HG03575 (cell line): ENCODE measurements around the gene CYP1B1.
"Not testable (repeated sequence)": the region's sequence is repeated elsewhere in the genome, so short reads cannot be mapped to it uniquely, and the experiment has no call there.

Experiments used
- ATAC-seq: cut with Tn5 transposase; IDR thresholded peaks from one replicate; pipeline ENCODE4 v1.9.1; 2021; ENCODE audit not compliant: unreplicated experiment, insufficient number of reproducible peaks, low FRiP score; ENCODE audit errors: extremely low read depth

The CYP1B1 gene

DNA sequence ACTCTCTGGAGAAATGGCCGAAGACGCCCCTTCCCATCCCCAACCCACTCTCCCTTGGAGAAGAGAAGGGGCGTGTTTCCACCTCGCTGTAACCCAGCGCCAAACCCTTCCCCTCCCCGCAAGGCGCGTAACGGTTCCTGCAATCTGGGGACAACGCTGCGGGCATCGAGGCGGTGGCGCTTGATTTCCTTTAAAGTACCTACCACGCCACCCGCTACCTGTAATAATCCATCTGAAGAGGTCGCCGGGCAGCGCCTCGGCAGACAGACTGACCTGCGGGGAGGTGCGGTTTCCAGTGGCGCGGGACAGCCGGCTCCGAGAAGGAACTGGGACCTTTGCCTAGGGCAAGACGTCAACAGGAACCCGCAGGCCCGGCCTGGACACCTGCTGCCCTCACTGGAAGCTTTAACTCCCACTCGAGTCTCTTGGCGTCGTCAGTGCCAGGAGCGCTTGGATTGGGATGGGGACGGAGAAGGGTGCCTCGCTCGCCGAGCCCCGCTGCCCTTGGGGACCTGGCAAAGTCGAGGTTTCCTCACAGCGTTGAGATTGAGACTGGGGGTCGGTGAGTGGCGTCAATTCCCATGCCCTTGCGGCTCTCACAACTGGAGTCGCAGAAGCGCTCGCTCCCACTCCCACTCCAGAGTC is at the start of gene CYP1B1:
Gene CYP1B1 (minus strand): TSS at position 645 of the 645 bp plus-strand sequence. CDS start 763 bp downstream, outside the sequence.
- no peak for ATAC-seq

DNA sequence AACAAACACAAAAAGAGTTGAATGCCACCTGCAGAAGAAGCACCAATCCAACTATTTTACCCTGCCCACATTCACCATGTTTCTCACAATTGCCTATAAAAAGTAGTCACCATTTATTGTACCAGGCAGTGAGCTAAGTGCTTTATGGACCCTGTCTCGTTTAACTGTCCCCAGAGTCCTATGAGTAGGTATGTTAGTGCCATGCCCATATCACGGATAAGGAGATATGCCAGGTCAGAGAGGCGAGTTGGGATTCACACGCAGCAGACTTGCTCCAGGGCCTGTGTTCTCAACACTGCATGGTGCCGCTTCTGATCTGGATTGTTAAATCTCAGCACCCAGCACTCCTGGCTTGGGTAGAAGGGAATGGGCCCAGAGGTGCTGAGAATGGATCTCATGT is 49.1 kb upstream of the CYP1B1 start:
- ATAC-seq, result no peak

DNA sequence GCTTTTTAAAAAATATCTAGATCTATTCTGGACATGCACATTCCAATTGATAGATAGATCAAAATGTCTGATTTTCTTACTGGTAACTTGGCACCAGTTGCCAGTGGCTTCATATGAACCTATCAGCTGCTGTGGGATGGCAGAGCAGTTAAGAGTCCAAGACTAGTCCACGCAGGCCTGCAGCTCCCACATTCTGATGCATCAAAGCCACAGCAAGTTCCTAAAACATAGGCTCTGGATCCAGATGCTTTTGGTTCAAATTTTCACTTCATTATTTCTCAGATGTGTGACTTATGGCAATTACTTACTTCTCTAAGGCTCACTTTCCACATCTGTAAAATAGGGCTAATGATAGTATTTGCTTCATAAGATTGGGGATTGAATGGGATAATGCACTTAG is 48.0 kb upstream of the CYP1B1 start:
- no peak for ATAC-seq

DNA sequence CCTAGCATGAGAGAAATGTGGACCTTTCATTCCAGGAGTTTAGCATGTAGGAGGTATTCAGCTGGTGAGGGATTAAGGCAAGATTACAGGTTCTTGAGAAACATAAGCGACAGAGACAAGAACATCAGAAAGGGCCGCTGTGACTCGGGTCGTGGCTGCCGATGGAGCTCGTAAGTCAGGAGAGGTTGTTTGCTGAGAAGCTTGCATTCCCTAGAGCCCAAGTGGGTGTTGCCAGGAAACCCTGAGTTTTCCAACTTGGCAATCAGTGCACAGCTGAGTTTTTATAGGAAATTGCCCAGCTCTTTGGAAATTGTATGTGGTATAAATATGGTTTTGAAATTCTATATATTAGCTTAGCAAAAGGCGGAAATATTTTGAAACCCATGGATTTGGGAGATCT is 46.4 kb upstream of the CYP1B1 start:
- ATAC-seq, result no peak

DNA sequence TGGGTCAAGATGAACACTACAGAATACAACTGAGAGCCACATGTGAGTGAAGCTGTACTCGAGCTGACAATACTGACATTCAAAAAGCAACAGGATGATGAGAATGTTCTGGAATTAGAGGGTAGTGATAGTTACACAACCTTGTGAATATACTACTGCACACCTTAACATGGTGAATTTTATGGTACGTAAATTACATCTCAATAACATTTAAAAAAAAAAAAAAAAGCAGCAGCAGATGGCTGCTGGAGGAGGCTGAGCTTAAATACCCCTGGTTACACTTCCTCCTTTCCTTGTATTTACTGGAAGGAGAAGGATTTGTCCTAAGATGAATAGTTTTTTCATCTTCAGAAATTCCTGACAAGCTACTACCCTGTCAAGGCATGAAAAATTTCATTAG is 45.5 kb upstream of the CYP1B1 start:
- no peak for ATAC-seq

DNA sequence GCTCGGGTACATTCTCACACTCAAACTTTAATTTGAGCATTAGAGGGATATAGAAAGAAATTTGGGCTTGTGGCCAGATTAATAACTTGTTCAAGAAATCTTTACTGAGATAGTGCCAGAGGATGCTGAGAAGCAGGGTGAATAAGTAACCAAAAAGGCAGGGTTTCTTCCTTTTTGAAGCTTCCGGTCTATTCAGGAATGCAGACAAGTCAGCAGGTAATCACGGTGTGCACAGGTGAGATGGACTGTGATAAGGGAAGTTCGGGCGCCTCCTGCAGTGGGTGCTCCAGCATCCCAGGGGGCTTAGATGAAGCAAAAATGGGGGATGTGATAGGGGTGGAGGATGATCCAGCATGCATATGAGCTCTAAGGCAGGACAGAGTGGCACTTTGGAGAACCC is 44.9 kb upstream of the CYP1B1 start:
- ATAC-seq, result no peak

DNA sequence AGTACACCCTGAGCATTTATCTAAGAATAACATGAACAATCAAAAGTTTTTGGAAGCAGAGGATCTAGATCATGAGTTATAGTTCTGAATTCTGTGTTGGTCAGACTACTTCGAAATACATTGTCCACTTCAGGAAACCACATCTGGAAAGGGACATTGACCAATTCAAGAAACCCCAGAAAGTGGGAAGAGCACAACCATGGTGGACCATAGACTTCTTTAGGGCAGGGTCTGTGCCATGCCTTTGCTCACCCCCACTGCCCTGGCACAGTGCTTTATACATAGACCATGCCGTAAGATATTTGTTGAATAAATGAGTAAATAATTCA is 44.3 kb upstream of the CYP1B1 start:
- ATAC-seq, result no peak

DNA sequence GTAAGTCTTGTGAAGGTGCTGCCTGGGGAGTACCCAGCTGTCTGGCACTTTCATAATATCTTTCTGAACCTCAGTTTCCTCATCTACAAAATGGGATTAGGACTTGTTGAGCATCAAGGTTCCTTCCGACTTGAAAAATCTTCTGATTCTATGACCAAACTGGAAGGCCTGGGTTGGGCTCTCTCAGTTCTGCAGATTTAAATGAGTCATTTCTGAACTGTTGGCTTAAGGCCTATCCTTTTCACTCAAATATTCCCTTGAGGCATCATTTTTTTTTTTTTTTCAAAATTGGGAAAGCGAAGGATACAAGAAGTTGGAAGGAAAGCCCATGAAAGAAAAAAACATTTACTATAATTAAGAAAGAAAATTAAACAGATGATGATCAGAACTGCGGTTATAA is 40.8 kb upstream of the CYP1B1 start:
- ATAC-seq, result no peak

DNA sequence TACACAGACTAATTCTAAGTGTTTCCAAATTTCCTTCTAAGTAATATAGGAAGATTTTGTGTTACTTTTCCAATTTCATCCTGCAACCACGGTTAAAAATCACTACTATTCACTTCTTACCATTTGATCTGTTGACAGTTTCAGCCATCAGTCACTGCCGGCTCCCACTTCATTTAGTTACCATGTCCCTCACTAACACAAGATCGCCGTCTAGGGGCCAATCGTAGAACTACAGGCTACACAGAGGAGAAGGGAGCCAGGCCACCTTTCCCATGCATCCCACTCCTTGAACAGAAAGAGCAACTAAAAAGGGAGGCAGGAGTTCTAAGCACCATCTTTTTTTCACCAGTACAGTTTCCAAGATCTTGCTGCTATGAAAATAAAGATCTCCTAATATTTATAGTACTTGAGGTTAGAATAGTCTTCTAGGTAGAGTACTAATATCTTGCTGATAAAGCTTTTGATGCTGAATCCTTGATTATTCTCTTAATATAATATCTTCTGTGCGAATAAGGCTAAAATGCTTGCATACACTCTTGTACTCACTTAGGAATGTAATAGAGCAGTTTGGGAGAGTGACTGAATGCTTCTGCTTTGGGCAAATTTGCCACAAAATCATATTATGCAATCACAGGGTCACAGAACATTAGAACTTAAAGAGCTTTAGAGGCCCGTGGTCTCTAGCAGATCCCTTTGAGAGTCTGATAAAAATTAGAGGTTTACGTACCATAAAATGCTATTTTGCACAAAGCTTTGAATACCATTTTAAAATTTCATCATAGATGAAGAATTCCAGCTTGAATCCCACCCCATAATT is 39.5 kb upstream of the CYP1B1 start:
- no peak for ATAC-seq

DNA sequence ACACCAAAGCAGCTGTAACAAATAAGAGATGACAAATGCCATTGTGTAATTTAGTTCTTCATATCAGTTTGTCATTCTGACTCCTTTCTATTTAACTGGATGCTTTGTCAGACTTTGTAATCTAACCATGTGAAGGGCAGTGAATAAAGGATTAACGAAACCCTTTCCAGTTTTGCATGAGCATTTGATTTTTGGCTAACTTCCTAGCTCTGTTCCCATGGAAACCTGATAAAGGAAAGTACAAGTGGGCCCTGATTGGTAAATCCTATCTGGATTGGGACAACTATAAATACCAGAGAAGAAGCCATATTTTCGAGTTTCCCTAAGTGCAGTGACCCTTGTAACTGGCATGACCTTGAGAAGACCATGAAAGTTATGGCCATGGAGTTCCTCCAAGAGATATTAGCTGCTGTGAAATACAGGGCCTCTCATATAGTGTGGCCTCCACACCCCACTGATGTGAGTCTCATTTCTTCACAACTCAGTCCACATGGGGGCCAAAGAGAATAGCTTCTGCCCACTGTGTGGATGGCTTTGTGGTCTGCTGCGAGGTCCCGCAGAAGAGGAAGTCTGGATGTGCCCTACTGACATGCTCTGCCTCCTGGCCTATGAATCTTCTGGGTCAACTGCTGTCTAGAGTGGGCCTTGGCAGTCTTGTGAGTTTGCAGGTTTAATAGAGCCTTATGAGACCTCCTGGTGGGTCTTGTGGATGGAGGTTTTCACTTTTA is 38.2 kb upstream of the CYP1B1 start:
- ATAC-seq, result no peak

DNA sequence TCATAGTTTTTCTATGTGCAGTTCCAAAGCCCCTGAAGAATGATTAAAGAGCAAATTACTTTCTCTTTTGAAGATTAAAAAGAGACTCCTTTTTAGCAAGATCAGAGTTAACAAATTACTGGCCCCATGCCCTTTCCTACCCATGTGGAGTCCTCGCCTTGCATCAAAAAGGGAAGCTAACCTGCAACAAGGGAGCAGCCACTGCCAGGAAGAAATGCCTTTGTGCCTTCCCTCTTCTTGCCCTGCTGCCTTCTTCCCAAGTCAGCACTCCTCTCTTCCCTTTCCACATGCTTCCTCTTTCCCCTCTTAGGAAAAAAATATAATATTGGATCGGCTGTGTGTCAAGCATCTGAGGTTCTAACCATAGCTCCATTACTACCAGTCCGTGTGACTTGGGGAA is 37.1 kb upstream of the CYP1B1 start:
- ATAC-seq, result no peak

DNA sequence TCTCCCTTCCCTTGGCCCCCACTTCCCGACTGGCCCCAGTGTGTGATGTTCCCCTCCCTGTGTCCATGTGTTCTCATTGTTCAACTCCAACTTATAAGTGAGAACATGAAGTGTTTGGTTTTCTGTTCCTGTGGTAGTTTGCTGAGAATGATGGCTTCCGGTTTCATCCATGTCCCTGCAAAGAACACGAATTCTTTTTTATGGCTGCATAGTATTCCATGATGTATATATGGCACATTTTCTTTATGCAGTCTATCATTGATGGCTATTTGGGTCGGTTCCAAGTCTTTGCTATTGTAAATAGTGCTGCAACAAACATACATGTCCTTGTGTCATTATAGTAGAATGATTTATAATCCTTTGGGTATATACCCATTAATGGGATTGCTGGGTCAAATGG is 35.4 kb upstream of the CYP1B1 start:
- not testable (repeated sequence) for ATAC-seq

DNA sequence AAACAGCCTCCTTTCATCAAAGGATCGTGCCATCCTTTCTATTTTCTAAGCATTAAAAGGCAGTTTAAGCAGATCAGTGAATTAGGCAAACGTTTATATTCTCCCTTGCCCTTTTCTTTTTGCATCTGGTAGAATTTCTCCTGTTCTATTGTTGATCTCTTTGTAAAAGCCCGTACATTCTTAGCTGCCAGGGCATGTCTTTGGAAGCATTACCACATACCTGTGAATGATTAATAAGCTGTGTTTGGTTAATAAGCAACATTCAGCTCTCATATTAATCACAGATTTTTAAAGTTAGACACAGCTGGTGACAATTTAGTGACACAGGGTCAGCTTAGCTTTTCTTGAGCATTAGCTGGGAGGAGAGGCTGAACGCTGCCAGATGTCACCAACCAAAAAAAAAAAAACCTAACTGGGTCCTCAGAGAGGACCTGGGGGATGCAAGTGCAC is 33.8 kb upstream of the CYP1B1 start:
- ATAC-seq, result no peak

DNA sequence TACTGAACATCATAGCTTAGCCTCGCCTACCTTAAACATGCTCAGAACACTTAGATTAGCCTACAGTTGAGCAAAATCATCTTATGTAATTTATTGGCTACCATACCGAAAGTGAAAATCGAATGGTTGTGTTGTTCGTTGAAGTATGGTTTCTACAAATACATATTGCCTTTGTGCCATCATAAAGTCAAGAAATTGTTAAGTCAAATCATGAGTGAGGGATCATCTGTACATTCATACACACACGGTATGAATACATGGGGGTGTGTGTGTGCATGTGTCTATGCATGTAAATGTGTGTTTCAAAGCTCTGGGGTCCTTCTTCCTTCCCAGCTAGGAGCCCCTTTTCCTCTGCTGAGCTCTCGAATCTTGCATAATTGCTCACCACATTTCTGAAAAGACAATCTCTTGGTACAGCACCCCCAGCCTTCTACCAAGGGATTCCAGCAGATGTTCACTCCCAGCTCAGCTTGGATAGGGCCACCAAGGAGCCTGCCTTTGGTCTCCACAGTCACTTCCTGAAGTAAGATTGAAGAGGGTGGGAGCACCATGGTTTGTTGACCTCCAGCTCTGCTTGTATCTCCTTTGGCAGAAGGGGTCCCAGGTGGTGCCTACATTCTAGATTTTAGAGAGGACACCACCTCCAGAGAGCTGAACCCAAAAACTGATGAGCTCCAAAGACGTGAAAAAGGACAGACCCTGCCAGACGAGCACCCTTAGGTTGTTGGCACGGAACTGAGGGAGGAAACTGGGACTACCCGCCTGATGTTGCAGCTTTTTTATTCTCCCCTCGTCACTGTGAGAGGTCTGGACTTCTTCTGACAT is 33.2 kb upstream of the CYP1B1 start:
- ATAC-seq, result no peak

DNA sequence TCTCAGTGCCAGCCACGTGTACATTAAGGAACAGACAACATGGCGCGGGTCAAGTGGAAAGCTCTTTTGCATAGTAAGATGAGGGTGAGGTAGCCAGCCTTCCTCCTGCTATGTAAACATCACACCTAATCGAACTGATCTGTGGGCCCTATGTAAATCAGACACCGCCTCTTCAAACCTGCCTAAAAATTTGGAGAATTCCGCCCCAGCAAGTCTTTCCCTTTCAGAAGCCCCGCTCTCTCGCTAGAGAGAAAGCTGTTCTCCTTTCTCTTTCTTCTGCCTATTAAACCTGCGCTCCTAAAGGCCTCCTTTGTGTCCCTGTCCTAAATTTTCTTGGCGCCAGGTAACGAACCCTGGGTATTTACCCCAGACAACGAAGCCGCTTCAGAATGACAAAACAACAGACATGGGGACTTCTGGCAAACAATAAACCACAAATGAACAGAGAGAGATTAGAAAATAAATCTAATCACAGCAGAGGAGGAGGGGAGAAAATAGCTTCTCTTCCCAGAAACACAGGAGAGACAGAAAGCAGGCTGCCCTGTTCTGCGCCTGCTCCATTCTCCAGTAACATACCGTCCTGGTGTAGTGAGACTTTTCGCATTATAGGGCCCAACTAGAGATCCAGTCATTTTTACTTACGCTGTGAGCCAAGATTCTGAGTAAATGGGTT is 31.9 kb upstream of the CYP1B1 start:
- ATAC-seq, result no peak

DNA sequence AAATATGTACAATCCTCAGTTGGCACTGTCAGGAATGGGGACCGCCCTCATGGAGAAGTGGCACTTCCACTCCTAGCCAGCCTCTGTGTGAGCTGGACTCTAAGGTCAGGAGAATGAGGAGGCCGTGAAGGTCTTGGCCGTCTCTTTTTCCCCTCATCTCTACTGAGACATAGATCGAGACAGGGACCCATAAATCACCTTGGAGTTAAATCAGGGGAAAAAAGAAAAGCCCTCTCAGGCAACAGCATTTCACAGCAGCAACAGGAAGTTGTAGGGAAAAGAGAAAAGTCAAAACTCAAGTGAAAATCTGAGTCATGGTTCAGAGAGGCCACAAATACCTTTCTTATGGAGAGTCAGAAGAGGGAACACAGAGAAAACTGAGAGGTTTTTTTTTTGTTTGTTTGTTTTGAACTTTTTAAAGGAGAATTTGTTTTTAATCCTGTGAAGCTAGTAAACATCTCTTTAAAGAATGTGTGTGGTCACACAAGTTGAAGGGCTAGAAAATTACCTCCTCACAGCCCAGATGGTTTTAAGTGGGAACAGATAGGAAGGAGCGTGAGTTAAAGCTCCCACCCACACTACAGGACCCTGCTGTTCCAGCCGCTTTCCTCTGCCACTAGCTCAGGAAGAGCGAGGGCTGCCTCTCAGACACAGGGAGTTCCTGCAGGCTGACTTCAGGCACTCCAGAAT is 30.6 kb upstream of the CYP1B1 start:
- ATAC-seq, result no peak

DNA sequence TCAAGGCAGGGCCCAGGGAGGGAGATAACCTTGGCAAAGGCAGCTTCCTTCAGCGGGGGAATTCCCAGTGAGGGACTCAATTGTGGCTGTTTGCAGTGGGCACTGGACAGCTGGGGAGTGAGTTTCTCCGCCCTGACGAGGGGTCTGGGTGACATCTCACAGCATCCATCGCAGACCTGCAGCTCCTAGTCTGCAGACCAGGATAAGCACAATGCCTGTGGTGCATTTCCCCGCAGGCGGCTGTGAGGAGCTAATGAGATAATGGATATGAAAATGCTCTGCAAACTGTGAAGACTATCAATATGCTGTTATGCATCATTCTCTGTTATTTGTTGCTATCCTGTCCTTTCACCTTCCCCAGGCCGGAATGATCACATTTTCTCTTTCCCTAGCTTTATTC is 30.0 kb upstream of the CYP1B1 start:
- no peak for ATAC-seq

DNA sequence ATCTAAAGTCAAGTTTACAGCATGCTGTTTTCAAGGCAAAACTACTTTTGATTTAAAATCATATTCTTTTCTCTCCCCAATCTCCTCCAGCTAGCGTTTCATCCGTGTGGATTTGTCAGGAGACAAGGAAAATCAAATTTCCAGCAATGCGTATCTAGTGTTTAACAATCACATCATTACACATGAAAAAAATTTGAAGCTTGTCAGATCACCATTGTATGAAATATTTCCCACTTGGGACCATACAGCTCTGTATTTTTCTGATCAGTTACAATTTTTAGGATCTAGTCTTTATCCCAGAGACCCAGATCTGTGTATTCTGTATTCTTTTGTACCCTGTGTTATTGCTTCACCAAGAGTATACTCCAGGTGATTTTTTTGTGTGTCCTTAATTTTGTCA is 28.6 kb upstream of the CYP1B1 start:
- no peak for ATAC-seq
